ENCODE data around the gene RPS6KA3. TPM values are rescaled to one million over a fixed set of nuclear protein-coding genes. Genes with fewer than 3 reads are reported as not detected.

The RPS6KA3 gene
- total and polyA plus RNA-seq, 9 of the 15 experiments (the other 6 are each of a cell fraction or from before 2014, with no cell fraction given) = 10.9 to 61.9 (median 37.4) TPM

- peak overlapping the region; percentile 78 for H2AFZ ChIP-seq (ENCODE audit: low read depth, low read length)
- H3K4me3 ChIP-seq = no peak overlapping the region
- H4K20me1 ChIP-seq (replicated peaks; ENCODE audit: control insufficient read depth, insufficient read depth, low read length) = peaks cover 11% of the 10 kb centered on the region; the same call in 1 of the 2 replicates
- BruUV-seq (replicated peaks) = no TSS peak
- H3K4me1 ChIP-seq (replicated peaks in 1 of 2; ENCODE audit: control insufficient read depth in 2 of 2, insufficient read depth in 2 of 2, low read length in 2 of 2) = peaks cover 4 to 19% of the 10 kb centered on the region in 2 experiments; a peak in 4 of 5 replicates
- no peak for TF ChIP-seq PPARD (CRISPR knock-in tag; IDR thresholded peaks at IDR 0.05)
- no peak for TF ChIP-seq ZNF764 (CRISPR knock-in tag; IDR thresholded peaks at IDR 0.05; ENCODE audit: low read depth)
- TF ChIP-seq HBP1 (CRISPR knock-in tag; IDR thresholded peaks at IDR 0.05) = no peak
- TF ChIP-seq ETS2 (tag; IDR thresholded peaks at IDR 0.05; ENCODE audit: borderline replicate concordance, poor library complexity, severe bottlenecking) = no peak
- peaks cover 39% of the 10 kb centered on the region for H3K79me2 ChIP-seq (ENCODE audit: control insufficient read depth, insufficient read depth, low read length)
- intact Hi-C loops (cut with micrococcal nuclease) = loop anchor here (10.0 kb wide), 1 partner anchor 291 kb away; no protein-coding TSS in a partner anchor
- no peak for DNase-seq (ENCODE audit: extremely low read depth in 1 of 4, low spot score in 3 of 4)
- ChIA-PET CTCF (ENCODE audit: low intra/inter-chr PET ratio) (no interaction called here), POLR2A (interaction anchor here (1.2 kb wide), 2 partner anchors 16 to 29 kb away, joined by 3 read pairs; no protein-coding TSS in a partner anchor)
- ATAC-seq = no peak
- 0 out of 4 replicates have a peak overlapping the region, but pooled peaks of 1 of the 2 experiments have one; percentile 62 for H3K9ac ChIP-seq (ENCODE audit: insufficient read depth in 1 of 2, low read depth in 2 of 2, low read length in 2 of 2)
- H3K27me3 ChIP-seq (ENCODE audit: control insufficient read depth in 2 of 2, insufficient read depth in 2 of 2, low read length in 2 of 2) = no peaks in the 10 kb centered on the region
- H3K27ac ChIP-seq (ENCODE audit: extremely low read depth, low read depth, low read length) = peak overlapping the region; percentile 89; the same call in 1 of the 3 replicates
- H3K4me2 ChIP-seq (ENCODE audit: insufficient read depth, low read length) = peak overlapping the region; percentile 83; the same call in 1 of the 2 replicates
- no peaks in the 10 kb centered on the region for H3K9me3 ChIP-seq (replicated peaks; ENCODE audit: control insufficient read depth, insufficient read depth, low read depth, low read length)
- no peaks in the 10 kb centered on the region for H3K9me1 ChIP-seq (ENCODE audit: control insufficient read depth, insufficient read depth, low read length)
- no peak for FAIRE-seq
- H3K36me3 ChIP-seq (ENCODE audit: control insufficient read depth, insufficient read depth, low read length) = peaks cover 20% of the 10 kb centered on the region
- 75% methylated on average over 2 of the region's 2 CpGs for WGBS (ENCODE audit: insufficient coverage, low coverage, missing lambda C conversion rate)
- in situ Hi-C loops (cut with MboI) = no loop called here
Observed at GRCh38 chrX:20143561-20143960, 123.1 kb downstream of the RPS6KA3 start.
